H9 (cell line): ENCODE results near the gene TRAF7. TPM values are rescaled to one million over a fixed set of nuclear protein-coding genes. Genes with fewer than 3 reads are reported as not detected.

Experiments
- DNase-seq: peaks from one replicate; pipeline ENCODE4 v3.0.0-alpha.2; 2017
- H2AFZ ChIP-seq: one replicate; pipeline ENCODE4 v1.6.1; 2013; ENCODE audit warnings: mild to moderate bottlenecking, low read length, control low read depth, moderate library complexity
- H2AK5ac ChIP-seq: 2 replicates; pipeline ENCODE4 v1.6.1; 2013; ENCODE audit warnings: low read length, control low read depth, mixed read lengths; ENCODE audit not compliant: insufficient read length
- H2BK120ac ChIP-seq: one replicate; pipeline ENCODE4 v1.6.1; 2013; ENCODE audit warnings: low read depth, mild to moderate bottlenecking, low read length, control low read depth, inconsistent platforms; ENCODE audit not compliant: poor library complexity, severe bottlenecking
- H2BK12ac ChIP-seq: 2 replicates; pipeline ENCODE4 v1.6.1; 2013; ENCODE audit warnings: low read length, control low read depth, mixed read lengths, low read depth; ENCODE audit not compliant: insufficient read length
- H2BK15ac ChIP-seq: 2 replicates; pipeline ENCODE4 v1.6.1; 2013; ENCODE audit warnings: low read depth, low read length, control low read depth
- H2BK20ac ChIP-seq: one replicate; pipeline ENCODE4 v1.6.1; 2013; ENCODE audit warnings: low read depth, mild to moderate bottlenecking, low read length, control low read depth, inconsistent platforms; ENCODE audit not compliant: poor library complexity, severe bottlenecking
- H2BK5ac ChIP-seq: 2 replicates; pipeline ENCODE4 v1.6.1; 2013; ENCODE audit warnings: low read length, control low read depth, mixed read lengths; ENCODE audit not compliant: insufficient read length
- H3K14ac ChIP-seq: 2 replicates; pipeline ENCODE4 v1.6.1; 2013; ENCODE audit warnings: low read length, control low read depth; ENCODE audit not compliant: insufficient read depth
- H3K18ac ChIP-seq: 2 replicates; pipeline ENCODE4 v1.6.1; 2013; ENCODE audit warnings: low read depth, mild to moderate bottlenecking, mixed read lengths, low read length, control low read depth; ENCODE audit not compliant: insufficient read length
- H3K23ac ChIP-seq: 2 replicates; pipeline ENCODE4 v1.6.1; 2013; ENCODE audit warnings: low read length, control low read depth, mixed read lengths, low read depth; ENCODE audit not compliant: insufficient read length
- H3K23me2 ChIP-seq: 2 replicates; pipeline ENCODE4 v1.6.1; 2013; ENCODE audit warnings: low read depth, mild to moderate bottlenecking, mixed read lengths, low read length, control low read depth; ENCODE audit not compliant: insufficient read length, poor library complexity, severe bottlenecking
- H3K27ac ChIP-seq: 2 replicates; pipeline ENCODE4 v1.5.1; 2013; ENCODE audit warnings: low read length, control low read depth, mixed read lengths, low read depth; ENCODE audit not compliant: insufficient read length
- H3K27me3 ChIP-seq: 2 replicates; pipeline ENCODE4 v1.6.1; 2013; ENCODE audit warnings: low read length, control low read depth, inconsistent platforms; ENCODE audit not compliant: insufficient read depth
- H3K4ac ChIP-seq: 2 replicates; pipeline ENCODE4 v1.6.1; 2013; ENCODE audit warnings: low read depth, mild to moderate bottlenecking, control low read depth, inconsistent platforms, low read length, moderate library complexity
- H3K4me1 ChIP-seq: 2 replicates; pipeline ENCODE4 v1.6.1; 2013; ENCODE audit warnings: low read length, control low read depth, inconsistent platforms; ENCODE audit not compliant: insufficient read depth
- H3K4me2 ChIP-seq: 2 replicates; pipeline ENCODE4 v1.6.1; 2013; ENCODE audit warnings: low read length, control low read depth, mixed read lengths; ENCODE audit not compliant: insufficient read length, insufficient read depth
- H3K56ac ChIP-seq: 2 replicates; pipeline ENCODE4 v1.6.1; 2013; ENCODE audit warnings: low read depth, mild to moderate bottlenecking, mixed read lengths, low read length, control low read depth; ENCODE audit not compliant: insufficient read length
- H3K79me1 ChIP-seq: 2 replicates; pipeline ENCODE4 v1.6.1; 2013; ENCODE audit warnings: low read depth, mild to moderate bottlenecking, moderate library complexity, low read length, control low read depth, inconsistent platforms; ENCODE audit not compliant: insufficient read depth, poor library complexity, severe bottlenecking
- H3K79me2 ChIP-seq: 2 replicates; pipeline ENCODE4 v1.6.1; 2013; ENCODE audit warnings: low read length, control low read depth, inconsistent platforms; ENCODE audit not compliant: insufficient read depth
- H3K9ac ChIP-seq: 2 replicates; pipeline ENCODE4 v1.6.1; 2013; ENCODE audit warnings: low read length, control low read depth, mixed read lengths; ENCODE audit not compliant: insufficient read length; ENCODE audit errors: extremely low read depth
- H3K9me3 ChIP-seq: one replicate; pipeline ENCODE4 v1.6.1; 2013; ENCODE audit warnings: low read depth, low read length, inconsistent platforms; ENCODE audit not compliant: control insufficient read depth
- H3T11ph ChIP-seq: one replicate; pipeline ENCODE4 v1.6.1; 2013; ENCODE audit warnings: mild to moderate bottlenecking, low read length, control low read depth, inconsistent platforms
- H4K20me1 ChIP-seq: one replicate; pipeline ENCODE4 v1.6.1; 2013; ENCODE audit not compliant: control insufficient read depth, insufficient read length, insufficient read depth
- H4K5ac ChIP-seq: 2 replicates; pipeline ENCODE4 v1.6.1; 2013; ENCODE audit warnings: low read depth, mild to moderate bottlenecking, mixed read lengths, low read length, control low read depth; ENCODE audit not compliant: insufficient read length
- H4K8ac ChIP-seq: replicated peaks from 2 replicates; pipeline ENCODE4 v1.6.1; 2013; ENCODE audit warnings: low read length, control low read depth, mixed read lengths, low read depth; ENCODE audit not compliant: insufficient read length
- H4K91ac ChIP-seq: 2 replicates; pipeline ENCODE4 v1.6.1; 2013; ENCODE audit warnings: low read depth, mild to moderate bottlenecking, moderate library complexity, mixed read lengths, low read length, control low read depth; ENCODE audit not compliant: insufficient read length
- H3K27ac Mint-ChIP-seq, 3 experiments: 2 replicates in 2 of 3; 3 replicates in 1 of 3; pipeline ENCODE4 v1.8.0; 2020 to 2021; ENCODE audit warnings: mixed read lengths in 3 of 3, mild to moderate bottlenecking in 1 of 3, moderate library complexity in 1 of 3
- H3K27me3 Mint-ChIP-seq: 2 replicates; pipeline ENCODE4 v1.8.0; 2021; ENCODE audit warnings: low read depth, mild to moderate bottlenecking, moderate library complexity, mixed read lengths
- H3K36me3 Mint-ChIP-seq, 3 experiments: 2 replicates in 2 of 3; 3 replicates in 1 of 3; pipeline ENCODE4 v1.8.0; 2020 to 2021; ENCODE audit warnings: low read depth in 3 of 3, mixed read lengths in 3 of 3; ENCODE audit not compliant: insufficient read depth in 1 of 3
- H3K4me1 Mint-ChIP-seq, 2 experiments: 2 replicates each; pipeline ENCODE4 v1.8.0; 2020; ENCODE audit warnings: mixed read lengths in 2 of 2
- H3K4me3 Mint-ChIP-seq, 2 experiments: 2 replicates in 1 of 2; 3 replicates in 1 of 2; pipeline ENCODE4 v1.8.0; 2020 to 2021; ENCODE audit warnings: mild to moderate bottlenecking in 2 of 2, mixed read lengths in 2 of 2, moderate library complexity in 1 of 2
- H3K9me3 Mint-ChIP-seq, 2 experiments: 2 replicates in 1 of 2; 3 replicates in 1 of 2; pipeline ENCODE4 v1.8.0; 2020; ENCODE audit warnings: mild to moderate bottlenecking in 2 of 2, mixed read lengths in 2 of 2, moderate library complexity in 1 of 2
- WGBS: extraction: QIAGEN DNeasy Blood & Tissue Kit; methylation state at CpG from one replicate; pipeline ENCODE4 v1.1.7; 2013; ENCODE audit warnings: missing lambda C conversion rate, low lambda C conversion rate, mixed read lengths; ENCODE audit not compliant: insufficient read length; ENCODE audit errors: extremely low coverage; 5-methylcytosine and 5-hydroxymethylcytosine counted together
- total RNA-seq: library from RNA; stranded (reverse); gene quantifications from 2 replicates; pipeline ENCODE4 v1.2.1, GENCODE V29; 2021
- TF ChIP-seq, protein P1 (sequence below): fragments of 200-600 bp; sonication (generic); conservative IDR thresholded peaks from 3 replicates; pipeline ENCODE4 v1.8.0; 2021; ENCODE audit warnings: antibody characterized with exemption, mild to moderate bottlenecking

The TRAF7 gene
- total RNA-seq, 1 experiment from 2014 or later: 108 TPM

DNA sequence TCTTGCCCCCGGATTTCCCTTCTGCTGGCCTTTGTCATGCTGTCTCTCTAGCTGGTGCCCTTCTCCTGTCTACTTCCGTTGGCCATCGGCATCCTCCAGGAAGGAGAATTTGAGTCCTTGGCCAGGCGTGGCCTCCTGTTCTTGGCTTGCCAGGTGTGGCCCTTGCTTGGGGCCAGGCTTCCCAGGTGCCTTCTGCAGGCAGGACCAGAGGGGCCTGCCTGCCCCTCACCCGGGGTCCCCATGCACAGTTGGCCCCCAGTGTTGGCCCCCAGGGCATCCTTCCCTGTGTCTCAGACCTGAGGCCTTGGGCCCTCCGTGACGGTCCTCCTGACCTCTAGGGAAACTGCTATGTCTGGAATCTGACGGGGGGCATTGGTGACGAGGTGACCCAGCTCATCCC is 52.3 kb downstream of the TRAF7 start:
- Histone ChIP-seq H3T11ph (no peak overlapping the region), H2BK15ac (no peak overlapping the region), H2BK5ac (no peak overlapping the region), H3K56ac (no peak overlapping the region), H3K79me2 (no peaks in the 10 kb centered on the region; the same call in 1 of the 2 replicates), H3K79me1 (peaks cover under 1% of the 10 kb centered on the region), H4K91ac (no peak overlapping the region), H3K23me2 (peaks cover 12% of the 10 kb centered on the region), H4K20me1 (no peaks in the 10 kb centered on the region), H2BK20ac (no peak overlapping the region), H3K14ac (no peak overlapping the region), H2AK5ac (no peak overlapping the region), H3K27me3 (no peaks in the 10 kb centered on the region), H2BK12ac (no peak overlapping the region), H3K23ac (no peak overlapping the region), H4K5ac (no peak overlapping the region), H3K4me1 (no peaks in the 10 kb centered on the region; the same call in 1 of the 2 replicates), H3K27ac (no peak overlapping the region), H3K4me2 (no peak overlapping the region), H2BK120ac (no peak overlapping the region), H2AFZ (no peak overlapping the region), H3K4ac (no peak overlapping the region), H3K18ac (no peak overlapping the region), H4K8ac (no peak overlapping the region), H3K9ac (no peak overlapping the region), H3K9me3 (no peaks in the 10 kb centered on the region)
- peak overlapping the region in 2 of 3 experiments; percentile 11 to 15; a peak in 2 of 7 replicates for H3K27ac Mint-ChIP-seq
- H3K4me1 Mint-ChIP-seq: peaks cover 13 to 15% of the 10 kb centered on the region in 2 experiments
- WGBS: no CpG with 5 or more reads among the region's 9 CpGs
- no peak for DNase-seq
- H3K4me3 Mint-ChIP-seq: peak overlapping the region; percentile 47 to 57
- TF ChIP-seq, protein P1, sequence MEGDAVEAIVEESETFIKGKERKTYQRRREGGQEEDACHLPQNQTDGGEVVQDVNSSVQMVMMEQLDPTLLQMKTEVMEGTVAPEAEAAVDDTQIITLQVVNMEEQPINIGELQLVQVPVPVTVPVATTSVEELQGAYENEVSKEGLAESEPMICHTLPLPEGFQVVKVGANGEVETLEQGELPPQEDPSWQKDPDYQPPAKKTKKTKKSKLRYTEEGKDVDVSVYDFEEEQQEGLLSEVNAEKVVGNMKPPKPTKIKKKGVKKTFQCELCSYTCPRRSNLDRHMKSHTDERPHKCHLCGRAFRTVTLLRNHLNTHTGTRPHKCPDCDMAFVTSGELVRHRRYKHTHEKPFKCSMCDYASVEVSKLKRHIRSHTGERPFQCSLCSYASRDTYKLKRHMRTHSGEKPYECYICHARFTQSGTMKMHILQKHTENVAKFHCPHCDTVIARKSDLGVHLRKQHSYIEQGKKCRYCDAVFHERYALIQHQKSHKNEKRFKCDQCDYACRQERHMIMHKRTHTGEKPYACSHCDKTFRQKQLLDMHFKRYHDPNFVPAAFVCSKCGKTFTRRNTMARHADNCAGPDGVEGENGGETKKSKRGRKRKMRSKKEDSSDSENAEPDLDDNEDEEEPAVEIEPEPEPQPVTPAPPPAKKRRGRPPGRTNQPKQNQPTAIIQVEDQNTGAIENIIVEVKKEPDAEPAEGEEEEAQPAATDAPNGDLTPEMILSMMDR: no peak
- peaks cover 0 to 9% of the 10 kb centered on the region in 2 experiments; a peak in 1 of 5 replicates for H3K9me3 Mint-ChIP-seq
- peaks cover 11 to 41% (median 39%) of the 10 kb centered on the region in 3 experiments; a peak in 6 of 7 replicates for H3K36me3 Mint-ChIP-seq
- peaks cover 10% of the 10 kb centered on the region for H3K27me3 Mint-ChIP-seq
